Naive thymus-derived CD4-positive, alpha-beta T cell (primary cell): Measurements from ENCODE around the gene CCL28. TPM values are rescaled to one million over a fixed set of nuclear protein-coding genes. Genes with fewer than 3 reads are reported as not detected.
"Not testable (repeated sequence)": the region's sequence is repeated elsewhere in the genome, so short reads cannot be mapped to it uniquely, and the experiment has no call there.

Experiments used
- ATAC-seq: fragments of 150-1000 bp; cut with Tn5 transposase; 2 replicates; pipeline ENCODE4 v1.10.0; 2021; ENCODE audit warnings: mild to moderate bottlenecking, moderate library complexity
- CTCF ChIA-PET: fragments of 350-600 bp; sonication (Branson Sonifier 250); formaldehyde crosslinking; loops from one replicate; lab custom pipeline; 2021; ENCODE audit warnings: antibody characterized with exemption; lab: Charles Lee
- POLR2A ChIA-PET: fragments of 350-600 bp; sonication (Branson Sonifier 250); formaldehyde crosslinking; loops from one replicate; lab custom pipeline; 2021; ENCODE audit warnings: antibody characterized with exemption, inconsistent platforms; lab: Charles Lee
- DNase-seq, 9 donors: peaks; one replicate each; pipeline versions ENCODE4 v3.0.0 to v3.0.0-alpha.2; 2020 to 2022; ENCODE audit warnings: mixed read lengths in 1 of 9
- H3K27ac ChIP-seq: one replicate; pipeline ENCODE4 v1.7.0; 2013; ENCODE audit warnings: mild to moderate bottlenecking, low read depth, low read length, moderate library complexity
- H3K27me3 ChIP-seq, 2 donors: one replicate each; pipeline ENCODE4 v1.7.0; 2013; ENCODE audit warnings: low read length in 2 of 2, mild to moderate bottlenecking in 2 of 2, moderate library complexity in 2 of 2; ENCODE audit not compliant: control insufficient read depth in 2 of 2, insufficient read depth in 2 of 2
- H3K36me3 ChIP-seq, 3 experiments: 1 replicate in 2 of 3; 2 replicates in 1 of 3; pipeline ENCODE4 v1.7.0; 2013; ENCODE audit warnings: low read length in 3 of 3, mild to moderate bottlenecking in 3 of 3, moderate library complexity in 1 of 3; ENCODE audit not compliant: insufficient read depth in 3 of 3, control insufficient read depth in 2 of 3
- H3K4me1 ChIP-seq, 2 donors: one replicate each; pipeline ENCODE4 v1.7.0; 2013; ENCODE audit warnings: low read length in 2 of 2, mild to moderate bottlenecking in 2 of 2, moderate library complexity in 1 of 2; ENCODE audit not compliant: control insufficient read depth in 2 of 2, insufficient read depth in 2 of 2
- H3K4me3 ChIP-seq: 2 replicates; pipeline ENCODE4 v1.7.0; 2013; ENCODE audit warnings: mild to moderate bottlenecking, low read length
- H3K9me3 ChIP-seq, 3 experiments: 1 replicate in 2 of 3; 2 replicates in 1 of 3; pipeline ENCODE4 v1.7.0; 2013; ENCODE audit warnings: low read length in 3 of 3; ENCODE audit not compliant: control insufficient read depth in 2 of 3
- H3K27ac Mint-ChIP-seq, 9 donors: one replicate each; pipeline ENCODE4 v1.8.0; 2020 to 2022; ENCODE audit warnings: mixed read lengths in 9 of 9, mild to moderate bottlenecking in 8 of 9, moderate library complexity in 5 of 9, inconsistent platforms in 2 of 9
- H3K27me3 Mint-ChIP-seq, 5 donors: one replicate each; pipeline ENCODE4 v1.8.0; 2021 to 2022; ENCODE audit warnings: mixed read lengths in 5 of 5, mild to moderate bottlenecking in 1 of 5
- H3K36me3 Mint-ChIP-seq, 5 donors: one replicate each; pipeline ENCODE4 v1.8.0; 2020 to 2022; ENCODE audit warnings: mixed read lengths in 5 of 5, mild to moderate bottlenecking in 3 of 5, inconsistent platforms in 1 of 5
- H3K4me1 Mint-ChIP-seq, 7 donors: one replicate each; pipeline ENCODE4 v1.8.0; 2020 to 2022; ENCODE audit warnings: mixed read lengths in 7 of 7, mild to moderate bottlenecking in 3 of 7, inconsistent platforms in 1 of 7
- H3K4me3 Mint-ChIP-seq, 10 donors: one replicate each; pipeline ENCODE4 v1.8.0; 2020 to 2022; ENCODE audit warnings: mild to moderate bottlenecking in 10 of 10, mixed read lengths in 10 of 10, moderate library complexity in 6 of 10, inconsistent platforms in 2 of 10
- H3K9me3 Mint-ChIP-seq, 11 donors: one replicate each; pipeline ENCODE4 v1.8.0; 2020 to 2022; ENCODE audit warnings: mixed read lengths in 11 of 11, mild to moderate bottlenecking in 4 of 11, inconsistent platforms in 1 of 11, moderate library complexity in 1 of 11
- intact Hi-C, 2 donors: fragments of 100-400 bp; cut with micrococcal nuclease; formaldehyde crosslinking; loops; one replicate each; pipeline ENCODE4 v1.15.1; 2023
- polyA plus RNA-seq, 2 donors: library from polyadenylated mRNA; unstranded; fragments of 300-500 nt; fragmentation: Illumina TruSeq; gene quantifications; one replicate each; pipeline ENCODE4 v1.2.3, GENCODE V29; 2021
- total RNA-seq, 6 experiments: library from RNA in 5 of 6; stranded (reverse) in 5 of 6; gene quantifications; 1 replicate in 5 of 6; 2 replicates in 1 of 6; pipeline ENCODE4 v1.2.3 and lab custom pipeline; 2021 to 2026

The CCL28 gene
- total and polyA plus RNA-seq, 7 experiments from 2014 or later = 9.8 to 23.2 (median 17.3) TPM

DNA sequence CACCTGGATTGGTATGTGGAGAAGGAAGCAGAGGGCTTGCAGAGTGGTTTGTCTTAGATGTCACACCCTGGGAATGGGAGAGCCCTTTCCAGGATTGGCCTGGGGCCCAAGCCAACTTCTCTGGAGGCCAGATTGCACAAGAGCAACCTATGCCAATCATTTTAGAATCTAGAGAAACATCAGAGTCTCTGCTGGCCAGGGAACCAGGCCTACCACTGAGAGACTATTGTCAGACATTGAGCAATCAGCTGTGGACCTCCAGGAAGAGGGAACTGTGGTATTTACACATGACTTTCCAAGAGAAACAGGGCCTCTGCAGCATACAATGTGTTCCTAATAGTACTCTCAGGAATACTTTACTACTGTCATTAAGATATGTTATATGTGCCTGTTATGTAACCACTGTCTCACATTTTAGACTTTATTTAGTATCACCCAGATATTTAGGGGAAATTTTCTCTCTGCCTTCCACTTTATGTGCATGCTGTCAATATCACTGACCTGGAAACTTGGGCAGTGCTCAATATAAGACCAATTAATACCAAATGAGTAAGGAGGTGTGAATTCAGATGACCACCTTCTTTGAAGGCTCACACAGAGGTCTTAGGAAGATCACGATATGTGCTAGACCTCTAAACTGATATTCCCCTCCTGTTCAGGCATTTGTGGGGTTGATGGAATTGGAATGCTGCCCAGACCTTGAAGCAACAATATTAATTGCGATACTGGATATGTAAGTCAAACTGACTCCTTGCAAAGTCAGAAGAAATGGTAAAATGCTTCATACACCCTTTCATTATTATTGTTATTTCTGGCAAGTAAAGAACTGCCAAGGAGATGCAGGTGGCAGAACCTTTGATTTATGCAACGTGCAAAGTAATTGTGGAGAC is 20.5 kb upstream of the CCL28 start:
- H3K36me3 ChIP-seq = no peaks in the 10 kb centered on the region
- peaks cover 0 to 1% (median 0%) of the 10 kb centered on the region in 7 donors for H3K4me1 Mint-ChIP-seq
- no peak overlapping the region for H3K27ac Mint-ChIP-seq
- DNase-seq (no peak), ATAC-seq (no peak)
- POLR2A ChIA-PET = no interaction called here
- H3K27me3 ChIP-seq = no peaks in the 10 kb centered on the region
- peaks cover 0 to 9% (median 8%) of the 10 kb centered on the region in 11 donors for H3K9me3 Mint-ChIP-seq
- H3K4me3 Mint-ChIP-seq = no peak overlapping the region
- H3K9me3 ChIP-seq = peaks cover 0 to 3% (median 0%) of the 10 kb centered on the region in 3 experiments
- no peak overlapping the region for H3K27ac ChIP-seq
- CTCF ChIA-PET = no interaction called here
- intact Hi-C loops = no loop called here
- H3K4me1 ChIP-seq = no peaks in the 10 kb centered on the region
- peaks cover 0 to 7% (median 0%) of the 10 kb centered on the region in 5 donors for H3K36me3 Mint-ChIP-seq
- no peaks in the 10 kb centered on the region for H3K27me3 Mint-ChIP-seq
- no peak overlapping the region for H3K4me3 ChIP-seq

DNA sequence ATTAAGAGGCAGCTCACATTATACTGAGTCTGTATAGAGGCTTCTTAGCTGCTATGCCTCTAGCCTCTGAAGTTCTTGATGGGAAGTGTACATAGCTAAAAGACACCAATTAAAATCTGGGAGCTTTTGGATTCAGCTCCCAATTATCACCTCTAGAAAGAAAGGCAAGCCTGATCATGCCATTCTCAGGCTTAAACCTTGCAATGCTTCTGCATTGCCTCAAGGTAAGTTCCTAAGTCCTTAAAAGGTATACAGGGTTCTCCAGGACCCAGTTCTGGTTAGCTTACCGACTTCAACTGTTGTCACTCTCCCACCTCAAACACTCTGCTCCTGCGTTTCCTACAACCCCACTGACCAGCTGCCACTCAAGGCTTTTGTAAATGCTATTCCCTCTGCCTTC is 17.5 kb upstream of the CCL28 start:
- no peak overlapping the region for H3K27ac ChIP-seq
- Mint-ChIP-seq H3K27me3 (no peaks in the 10 kb centered on the region), H3K4me3 (no peak overlapping the region), H3K27ac (no peak overlapping the region), H3K36me3 (no peaks in the 10 kb centered on the region), H3K4me1 (peaks cover 0 to 1% (median 0%) of the 10 kb centered on the region in 7 donors), H3K9me3 (peaks cover 0 to 2% (median 0%) of the 10 kb centered on the region in 11 donors)
- H3K9me3 ChIP-seq = no peaks in the 10 kb centered on the region
- intact Hi-C loops = no loop called here
- ChIA-PET CTCF (no interaction called here), POLR2A (no interaction called here)
- no peaks in the 10 kb centered on the region for H3K36me3 ChIP-seq
- no peaks in the 10 kb centered on the region for H3K4me1 ChIP-seq
- no peak overlapping the region for H3K4me3 ChIP-seq
- DNase-seq (no peak), ATAC-seq (no peak)
- H3K27me3 ChIP-seq = no peaks in the 10 kb centered on the region

- CTCF ChIA-PET = no interaction called here
- no peak overlapping the region for H3K27ac Mint-ChIP-seq
Measured at GRCh38 chr5:43429016-43429415, 16.8 kb upstream of the CCL28 start.

DNA sequence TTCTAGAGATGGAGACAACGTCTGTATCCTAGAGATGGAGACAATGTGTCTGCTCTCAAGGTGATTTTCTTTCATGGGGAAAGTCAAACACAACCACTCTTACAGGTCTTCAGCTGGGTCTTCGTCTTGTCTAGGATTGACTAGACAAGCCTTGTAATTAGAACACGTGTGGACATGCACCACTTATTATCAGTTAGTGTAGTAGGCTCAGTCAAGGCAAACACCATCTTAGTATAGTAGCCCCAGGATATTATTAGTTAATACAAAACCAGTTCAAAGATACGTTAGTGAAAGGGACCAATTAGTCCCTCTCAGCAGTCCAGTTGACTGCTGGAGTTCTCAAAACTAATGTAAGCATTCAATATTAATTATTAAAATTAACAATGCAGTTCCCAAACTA is 15.1 kb upstream of the CCL28 start:
- H3K4me1 ChIP-seq = no peaks in the 10 kb centered on the region
- ATAC-seq = no peak
- H3K27me3 Mint-ChIP-seq = no peaks in the 10 kb centered on the region
- no peak overlapping the region for H3K4me3 Mint-ChIP-seq
- no peak overlapping the region for H3K27ac ChIP-seq
- intact Hi-C loops = no loop called here
- no peaks in the 10 kb centered on the region for H3K27me3 ChIP-seq
- no peak overlapping the region for H3K27ac Mint-ChIP-seq
- H3K4me1 Mint-ChIP-seq = peaks cover 0 to 1% (median 0%) of the 10 kb centered on the region in 7 donors
- CTCF ChIA-PET = no interaction called here
- no peaks in the 10 kb centered on the region for H3K36me3 ChIP-seq
- peaks cover 0 to 2% (median 0%) of the 10 kb centered on the region in 11 donors for H3K9me3 Mint-ChIP-seq
- DNase-seq = no peak
- no peak overlapping the region for H3K4me3 ChIP-seq
- POLR2A ChIA-PET = no interaction called here
- no peaks in the 10 kb centered on the region for H3K9me3 ChIP-seq
- no peaks in the 10 kb centered on the region for H3K36me3 Mint-ChIP-seq

More at GRCh38 chr5:43429016-43429415, 16.8 kb upstream of the CCL28 start:
- POLR2A ChIA-PET = no interaction called here
- Mint-ChIP-seq H3K9me3 (peaks cover 0 to 2% (median 0%) of the 10 kb centered on the region in 11 donors), H3K4me3 (no peak overlapping the region), H3K36me3 (no peaks in the 10 kb centered on the region), H3K4me1 (peaks cover 0 to 1% (median 0%) of the 10 kb centered on the region in 7 donors), H3K27me3 (no peaks in the 10 kb centered on the region)
- ATAC-seq = no peak
- no peaks in the 10 kb centered on the region for H3K9me3 ChIP-seq
- intact Hi-C loops = no loop called here
- no peaks in the 10 kb centered on the region for H3K27me3 ChIP-seq
- no peak overlapping the region for H3K4me3 ChIP-seq
- H3K27ac ChIP-seq = no peak overlapping the region
- H3K4me1 ChIP-seq = no peaks in the 10 kb centered on the region
- no peaks in the 10 kb centered on the region for H3K36me3 ChIP-seq
- no peak for DNase-seq

DNA sequence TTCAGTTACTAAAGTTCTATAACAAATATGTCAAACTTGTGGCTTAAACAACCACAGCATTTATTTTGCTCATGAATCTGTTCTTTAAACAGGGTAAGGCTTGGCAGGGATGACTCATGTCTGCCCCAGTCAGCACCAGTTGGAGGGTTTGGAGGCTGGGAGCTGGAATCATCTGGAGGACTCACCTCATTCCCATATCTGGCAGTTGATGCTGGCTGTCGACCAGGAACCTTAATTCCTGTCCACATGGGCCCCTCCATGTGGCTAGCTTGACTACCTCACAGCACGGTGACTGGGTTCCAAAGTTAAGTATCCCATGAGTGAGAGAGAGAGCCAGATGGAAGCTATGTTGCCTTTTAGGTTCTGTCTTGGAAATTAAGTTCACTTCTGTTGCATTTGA is 13.8 kb upstream of the CCL28 start:
- Mint-ChIP-seq H3K36me3 (no peaks in the 10 kb centered on the region), H3K4me3 (no peak overlapping the region), H3K4me1 (peaks cover 0 to 1% (median 0%) of the 10 kb centered on the region in 7 donors), H3K27me3 (peaks cover 0 to 4% (median 0%) of the 10 kb centered on the region in 5 donors), H3K27ac (no peak overlapping the region), H3K9me3 (no peaks in the 10 kb centered on the region)
- H3K27ac ChIP-seq = no peak overlapping the region
- ATAC-seq (no peak), DNase-seq (no peak)
- H3K27me3 ChIP-seq = no peaks in the 10 kb centered on the region
- H3K4me3 ChIP-seq = no peak overlapping the region
- CTCF ChIA-PET = no interaction called here
- POLR2A ChIA-PET = no interaction called here
- intact Hi-C loops = no loop called here
- H3K36me3 ChIP-seq = no peaks in the 10 kb centered on the region
- no peaks in the 10 kb centered on the region for H3K9me3 ChIP-seq
- no peaks in the 10 kb centered on the region for H3K4me1 ChIP-seq

DNA sequence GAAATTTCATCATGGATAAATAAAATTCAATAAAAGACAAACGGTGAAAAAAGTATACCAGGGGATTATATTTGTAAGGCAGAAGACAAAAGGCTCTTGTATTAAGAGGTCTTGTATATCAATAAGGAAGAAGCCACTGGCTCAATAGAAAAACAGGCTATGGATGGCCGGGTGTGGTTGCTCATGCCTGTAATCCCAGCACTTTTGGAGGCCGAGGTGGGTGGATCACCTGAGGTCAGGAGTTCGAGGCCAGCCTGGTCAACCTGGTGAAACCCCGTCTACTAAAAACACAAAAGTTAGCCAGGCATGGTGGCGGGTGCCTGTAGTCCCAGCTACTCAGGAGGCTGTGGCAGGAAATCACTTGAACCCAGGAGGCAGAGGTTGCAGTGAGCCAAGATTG is 10.9 kb upstream of the CCL28 start:
- ATAC-seq, POLR2A ChIA-PET: not testable (repeated sequence)

GRCh38 chr5:43422143-43422542 is 10.0 kb upstream of the CCL28 start:
- POLR2A ChIA-PET = no interaction called here
- no peak overlapping the region for H3K27ac ChIP-seq

More for the DNA sequence above, 10.9 kb upstream of the CCL28 start:
- H3K4me1 Mint-ChIP-seq, H3K36me3 Mint-ChIP-seq, H3K4me1 ChIP-seq, H3K36me3 ChIP-seq, H3K27me3 ChIP-seq, intact Hi-C loops, CTCF ChIA-PET, H3K27me3 Mint-ChIP-seq, H3K4me3 ChIP-seq, H3K9me3 ChIP-seq, H3K4me3 Mint-ChIP-seq, DNase-seq, H3K27ac ChIP-seq, H3K9me3 Mint-ChIP-seq, H3K27ac Mint-ChIP-seq: not testable (repeated sequence)

More at GRCh38 chr5:43422143-43422542, 10.0 kb upstream of the CCL28 start:
- CTCF ChIA-PET = no interaction called here
- Mint-ChIP-seq H3K27me3 (peaks cover 0 to 4% (median 0%) of the 10 kb centered on the region in 5 donors), H3K4me3 (no peak overlapping the region), H3K27ac (no peak overlapping the region), H3K36me3 (no peaks in the 10 kb centered on the region), H3K4me1 (no peaks in the 10 kb centered on the region), H3K9me3 (no peaks in the 10 kb centered on the region)
- H3K4me3 ChIP-seq = no peak overlapping the region
- no peaks in the 10 kb centered on the region for H3K9me3 ChIP-seq
- ATAC-seq (no peak), DNase-seq (no peak)
- intact Hi-C loops = no loop called here
- no peaks in the 10 kb centered on the region for H3K36me3 ChIP-seq
- H3K4me1 ChIP-seq = no peaks in the 10 kb centered on the region
- H3K27me3 ChIP-seq = no peaks in the 10 kb centered on the region
